Stimulated activated CD4-positive, alpha-beta T cell treated with anti-CD3 and anti-CD28 coated beads, Interleukin-4, amount 100 ng/mL, for 48 hours (primary cell): Measurements from ENCODE around the gene CCDC184.
"Not testable (repeated sequence)": the region's sequence is repeated elsewhere in the genome, so short reads cannot be mapped to it uniquely, and the experiment has no call there.

ENCODE experiments used
- DNase-seq, 2 donors: peaks; one replicate each; pipeline ENCODE4 v3.0.0-alpha.2; 2020; ENCODE audit warnings: low read depth in 2 of 2

The CCDC184 gene

DNA sequence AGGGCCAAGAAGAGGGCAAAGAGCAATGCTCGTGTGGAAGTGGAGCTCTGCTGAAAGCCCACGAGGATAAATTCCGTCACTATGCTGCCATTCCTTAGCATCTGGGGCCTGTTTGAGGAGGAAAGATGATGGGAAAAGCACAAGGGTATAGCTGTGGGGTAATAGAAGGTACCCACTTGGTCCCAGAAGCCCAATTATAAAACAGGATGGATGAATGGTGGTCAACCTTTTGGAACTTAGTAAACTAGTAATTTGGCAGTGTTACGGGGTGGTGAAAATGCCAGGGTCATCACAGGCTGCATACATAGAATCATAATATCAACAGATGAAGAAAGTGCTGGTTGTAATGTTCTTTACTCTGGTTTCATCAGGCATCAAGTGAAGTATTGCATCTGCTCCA lies 19.7 kb downstream of the CCDC184 start, which contains the start of gene OR10AD1:
Gene OR10AD1 (minus strand): TSS at position 101 of the 400 bp plus-strand sequence. CDS start 0 bp downstream, at position 101.
- no peak for DNase-seq

DNA sequence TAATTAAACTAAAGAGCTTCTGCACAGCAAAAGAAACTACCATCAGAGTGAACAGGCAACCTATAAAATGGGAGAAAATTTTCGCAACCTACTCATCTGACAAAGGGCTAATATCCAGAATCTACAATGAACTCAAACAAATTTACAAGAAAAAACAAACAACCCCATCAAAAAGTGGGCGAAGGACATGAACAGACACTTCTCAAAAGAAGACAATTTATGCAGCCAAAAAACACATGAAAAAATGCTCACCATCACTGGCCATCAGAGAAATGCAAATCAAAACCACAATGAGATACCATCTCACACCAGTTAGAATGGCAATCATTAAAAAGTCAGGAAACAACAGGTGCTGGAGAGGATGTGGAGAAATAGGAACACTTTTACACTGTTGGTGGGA lies 26.1 kb downstream of the CCDC184 start:
- not testable (repeated sequence) for DNase-seq

DNA sequence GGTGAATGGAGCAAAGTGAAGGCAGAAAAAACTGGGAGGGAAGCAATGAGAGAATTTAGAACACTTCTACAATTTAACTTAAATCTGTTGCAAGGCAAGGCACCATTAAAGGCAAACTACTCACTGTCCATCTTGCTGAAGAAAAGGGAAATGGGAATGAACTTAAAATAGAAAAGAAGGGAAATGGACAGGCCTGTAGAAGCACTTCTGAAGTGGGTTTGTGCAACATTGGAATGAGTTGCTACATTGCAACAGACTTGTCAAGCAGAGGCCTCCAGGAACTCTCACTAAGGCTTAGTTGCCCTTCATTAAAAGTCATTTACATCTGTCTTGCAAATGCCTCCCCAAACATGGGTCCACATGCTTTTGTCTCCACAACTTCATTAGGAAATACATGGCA lies 33.3 kb downstream of the CCDC184 start:
- no peak for DNase-seq

DNA sequence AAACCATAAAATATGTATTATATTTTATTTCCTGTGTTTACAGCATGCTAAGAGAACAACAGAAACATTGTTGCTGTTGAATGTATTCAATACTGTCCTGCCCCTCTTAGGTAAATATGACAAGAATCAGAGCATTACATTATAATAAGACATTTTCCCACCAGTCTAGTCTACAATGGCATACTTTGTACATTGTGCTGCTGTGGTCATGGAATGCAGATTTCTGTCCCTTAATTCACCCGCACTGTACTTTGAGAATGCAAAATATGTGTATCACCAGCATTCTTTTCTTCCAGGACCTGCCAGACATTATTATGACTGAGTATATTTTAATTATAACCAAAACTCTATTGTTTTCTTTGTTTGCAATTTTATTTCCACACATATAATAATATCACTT lies 36.2 kb downstream of the CCDC184 start:
- no peak for DNase-seq

DNA sequence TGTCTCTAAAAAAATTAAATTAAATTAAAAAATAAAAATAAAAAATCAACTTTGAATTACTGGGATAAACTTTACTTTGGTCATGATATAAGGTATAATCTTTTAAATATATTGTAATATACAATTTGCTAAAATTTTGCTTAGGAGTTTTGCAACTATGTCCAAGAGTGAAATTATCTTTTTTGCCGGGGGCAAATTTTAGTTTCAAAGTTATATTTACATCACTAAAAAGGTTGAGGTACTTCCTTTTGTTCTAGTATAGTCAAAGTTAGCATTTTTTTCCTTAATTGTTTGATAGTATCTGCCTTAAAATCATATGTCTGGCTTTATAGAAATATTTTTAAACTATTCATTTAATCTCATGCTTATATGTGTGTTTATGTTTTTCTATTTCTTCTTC lies 37.3 kb downstream of the CCDC184 start:
- DNase-seq: no peak

DNA sequence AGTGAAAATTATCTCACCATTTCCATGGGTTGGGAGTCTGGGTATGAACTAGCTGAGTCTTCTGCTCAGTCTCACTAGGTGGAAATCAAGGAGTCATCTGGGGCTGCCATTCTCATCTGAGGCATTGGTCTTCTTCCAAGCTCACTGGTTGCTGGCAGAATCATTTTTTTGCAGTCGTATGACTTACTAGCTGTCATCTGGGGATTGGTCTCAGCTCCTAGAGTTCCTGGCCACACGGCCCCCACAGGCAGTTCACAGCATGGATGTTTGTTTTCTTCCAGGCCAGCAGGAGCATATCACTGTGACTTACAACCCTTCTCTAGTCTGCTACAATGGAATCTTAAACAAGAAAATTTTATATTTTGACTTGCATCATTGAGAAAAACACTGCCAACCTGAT lies 38.2 kb downstream of the CCDC184 start:
- no peak for DNase-seq

DNA sequence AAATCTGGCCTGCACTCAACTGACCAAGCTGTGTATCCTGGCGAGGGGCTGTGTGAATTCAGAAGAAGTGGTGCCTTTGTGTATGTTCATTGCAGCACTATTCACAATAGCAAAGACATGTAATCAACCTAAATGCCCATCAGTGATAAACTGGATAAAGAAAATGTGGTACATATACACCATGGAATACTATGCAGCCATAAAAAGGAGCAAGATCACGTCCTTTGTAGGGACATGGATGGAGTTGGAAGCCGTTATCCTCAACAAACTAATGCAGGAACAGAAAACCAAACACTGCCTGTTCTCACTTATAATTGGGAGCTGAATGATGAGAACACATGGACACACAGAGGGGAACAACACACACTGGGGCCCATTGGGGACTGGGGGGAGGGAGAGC lies 41.1 kb downstream of the CCDC184 start:
- DNase-seq: not testable (repeated sequence)

DNA sequence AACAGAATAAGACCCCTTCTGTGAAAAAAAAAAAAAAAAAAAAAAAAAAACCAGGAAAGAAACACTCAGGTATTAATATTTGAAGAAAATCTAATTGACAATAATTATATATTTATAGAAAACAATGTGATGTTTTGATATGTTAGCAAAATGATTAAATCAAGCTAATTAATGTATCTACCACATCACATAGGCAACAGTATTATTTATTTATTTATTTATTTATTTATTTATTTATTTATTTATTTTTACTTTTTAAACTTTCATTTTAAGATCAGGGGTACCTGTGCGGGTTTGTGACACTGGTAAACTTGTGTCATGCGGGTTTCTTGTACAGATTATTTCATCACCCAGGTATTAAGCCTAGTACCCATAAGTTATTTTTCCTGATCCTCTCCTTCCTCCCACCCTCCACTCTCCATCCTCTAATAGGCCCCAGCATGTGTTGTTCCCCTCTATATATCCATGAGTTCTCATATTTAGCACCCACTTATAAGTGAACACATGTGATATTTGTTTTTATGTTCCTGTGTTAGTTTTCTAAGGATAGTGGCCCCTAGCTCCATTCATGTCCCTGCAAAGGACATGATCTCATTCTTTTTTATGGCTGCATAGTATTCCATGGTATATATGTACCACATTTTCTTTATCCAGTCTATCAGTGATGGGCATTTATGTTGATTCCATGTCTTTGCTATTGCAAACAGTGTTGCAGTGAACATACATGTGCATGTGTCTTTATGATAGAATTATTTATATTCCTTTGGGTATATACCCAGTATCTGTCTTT lies 47.9 kb downstream of the CCDC184 start:
- not testable (repeated sequence) for DNase-seq
